Panc1 (cell line): ENCODE measurements around the gene PPFIA4. TPM values are rescaled to one million over a fixed set of nuclear protein-coding genes. Genes with fewer than 3 reads are reported as not detected.

Experiments
- ATAC-seq: fragments of 200-7000 bp; cut with Tn5 transposase; 2 replicates; pipeline ENCODE4 v1.9.1; 2020; ENCODE audit warnings: mild to moderate bottlenecking, moderate library complexity
- BruUV-seq: library from RNA; stranded (reverse); fragments of 400-500 nt; replicated peaks from 2 replicates; lab custom pipeline; 2021; lab: Mats Ljungman, UMichigan
- CTCF ChIA-PET: fragments of 300-600 bp; sonication (Branson Sonifier 250); formaldehyde crosslinking; loops from one replicate; lab custom pipeline; 2022; ENCODE audit warnings: antibody characterized with exemption; lab: Charles Lee
- POLR2A ChIA-PET: fragments of 300-600 bp; sonication (Branson Sonifier 250); formaldehyde crosslinking; loops from one replicate; lab custom pipeline; 2022; ENCODE audit warnings: antibody characterized with exemption; lab: Charles Lee
- DNase-seq: peaks from one replicate; pipeline ENCODE4 v3.0.0-alpha.2; 2010; ENCODE audit warnings: low read depth, low spot score
- H3K27ac ChIP-seq: 2 replicates; pipeline ENCODE4 v1.5.1; 2011; ENCODE audit warnings: mild to moderate bottlenecking, low read length, inconsistent platforms
- H3K27me3 ChIP-seq: fragments of 200-500 bp; sonication (Bioruptor generic); 2 replicates; pipeline ENCODE4 v1.6.0; 2014; ENCODE audit warnings: low read length, inconsistent platforms; ENCODE audit not compliant: control insufficient read depth, insufficient read depth
- H3K36me3 ChIP-seq: fragments of 200-500 bp; sonication (Bioruptor generic); 2 replicates; pipeline ENCODE4 v1.5.1; 2014; ENCODE audit warnings: inconsistent platforms, mild to moderate bottlenecking, low read length, moderate library complexity; ENCODE audit not compliant: control insufficient read depth, insufficient read depth
- H3K4me1 ChIP-seq: 2 replicates; pipeline ENCODE4 v1.5.1; 2011; ENCODE audit warnings: inconsistent platforms, mild to moderate bottlenecking, low read length, moderate library complexity; ENCODE audit not compliant: control insufficient read depth, insufficient read depth
- H3K4me3 ChIP-seq, 2 experiments: 2 replicates each; pipeline ENCODE4 v1.5.1; 2011 to 2012; ENCODE audit warnings: low read depth in 2 of 2, low read length in 2 of 2, mild to moderate bottlenecking in 2 of 2, inconsistent platforms in 1 of 2, moderate library complexity in 1 of 2
- H3K9me3 ChIP-seq: fragments of 200-500 bp; sonication (Bioruptor generic); 2 replicates; pipeline ENCODE4 v1.5.1; 2014; ENCODE audit warnings: low read depth, mild to moderate bottlenecking, inconsistent platforms, low read length, moderate library complexity; ENCODE audit not compliant: control insufficient read depth, insufficient read depth
- POLR2AphosphoS5 ChIP-seq: IDR thresholded peaks from 2 replicates; pipeline ENCODE4 v1.6.1; 2012; ENCODE audit warnings: mild to moderate bottlenecking, low read depth, low read length, moderate library complexity
- SIN3A ChIP-seq: IDR thresholded peaks from 2 replicates; pipeline ENCODE4 v1.6.1; 2012; ENCODE audit warnings: low read depth, mild to moderate bottlenecking, low read length, moderate library complexity, borderline replicate concordance; ENCODE audit not compliant: insufficient read depth
- TCF7L2 ChIP-seq: IDR thresholded peaks from 2 replicates; pipeline ENCODE4 v1.6.1; 2011; ENCODE audit warnings: mild to moderate bottlenecking, low read depth, low read length, inconsistent platforms
- in situ Hi-C: cut with HindIII; loops from 2 replicates; pipeline ENCODE4 v1.10.0; 2016; ENCODE audit warnings: low sequenced_read_pairs, low pct_unique_long_range_greater_than_20kb
- intact Hi-C: fragments of 100-400 bp; cut with micrococcal nuclease; formaldehyde crosslinking; loops from one replicate; pipeline ENCODE4 v1.10.0; 2022; ENCODE audit not compliant: unreplicated experiment
- total RNA-seq: library from RNA; stranded (reverse); gene quantifications from one replicate; pipeline ENCODE4 v1.2.1, GENCODE V29; 2021; ENCODE audit not compliant: unreplicated experiment
- TF ChIP-seq, protein P1 (sequence below): fragments of 450-650 bp; IDR thresholded peaks from 2 replicates; pipeline ENCODE4 v1.5.1; 2017; ENCODE audit warnings: mild to moderate bottlenecking
- TF ChIP-seq, protein P2 (sequence below), 2 experiments: IDR thresholded peaks; 2 replicates each; pipeline ENCODE4 v1.6.1; 2011 to 2012; ENCODE audit warnings: low read depth in 2 of 2, control low read depth in 1 of 2, low read length in 1 of 2, mild to moderate bottlenecking in 1 of 2, moderate library complexity in 1 of 2; ENCODE audit not compliant: insufficient read depth in 1 of 2

PPFIA4 gene
- total RNA-seq, 1 experiment from 2014 or later: 1.9 TPM

DNA sequence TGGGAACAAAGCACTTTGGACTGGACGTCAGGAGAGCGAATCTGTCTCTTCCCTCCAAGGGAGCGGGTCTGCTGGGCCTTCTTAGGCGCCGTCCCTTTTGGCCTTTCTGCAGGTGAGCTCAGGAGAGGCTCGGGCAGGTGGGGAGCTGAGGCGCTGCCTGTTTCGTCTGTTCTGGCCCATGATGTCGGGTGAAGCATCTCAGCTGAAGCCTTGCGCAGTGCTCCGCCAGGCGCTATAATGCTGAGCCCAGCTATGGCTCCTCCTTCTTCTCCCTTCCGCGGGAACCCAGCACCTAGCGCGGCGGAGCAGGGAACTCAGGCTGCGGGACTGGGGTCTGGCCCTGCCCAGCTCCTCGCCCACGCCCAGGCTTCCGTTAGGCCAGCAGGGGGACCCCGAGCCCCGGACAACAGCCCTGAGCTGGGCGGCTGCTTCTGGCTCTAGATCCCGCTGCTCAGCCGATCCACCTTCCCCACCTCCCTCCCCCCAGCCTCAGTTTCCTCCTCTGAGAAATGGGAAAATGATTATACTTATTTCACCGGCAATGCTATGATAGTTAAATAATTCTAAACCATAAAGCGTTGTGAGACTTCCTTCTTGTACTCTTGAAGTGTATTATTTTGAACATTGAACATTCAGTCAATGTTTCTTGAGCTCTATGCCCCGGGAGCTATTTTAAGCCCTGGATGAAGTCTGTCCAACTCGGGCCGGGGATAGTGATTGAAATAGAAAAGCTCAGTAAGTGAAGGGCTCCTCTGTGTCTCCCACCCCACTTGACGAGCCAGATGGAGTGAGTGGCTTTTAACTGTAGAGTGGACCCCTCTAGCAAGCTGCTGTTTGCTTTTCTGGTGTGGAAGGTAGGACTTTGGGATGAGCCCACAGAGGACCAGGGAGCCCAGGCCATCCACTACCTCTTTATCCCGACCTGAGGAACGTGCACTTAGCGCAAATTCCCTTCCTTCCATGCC is 91.6 kb downstream of the PPFIA4 start:
- CTCF ChIA-PET: interaction anchor here (0.5 to 2.8 kb wide), 18 partner anchors 8 to 229 kb away, joined by 3 to 43 read pairs (median 5); no protein-coding TSS in a partner anchor
- Histone ChIP-seq H3K4me3 (peak overlapping the region in 1 of 2 experiments; percentile 35; a peak in 2 of 4 replicates), H3K4me1 (peaks cover 2% of the 10 kb centered on the region; the same call in 1 of the 2 replicates), H3K27ac (no peak overlapping the region), H3K27me3 (peaks cover 8% of the 10 kb centered on the region; the same call in 1 of the 2 replicates), H3K36me3 (no peaks in the 10 kb centered on the region), H3K9me3 (no peaks in the 10 kb centered on the region)
- DNase-seq (peak; percentile 10), ATAC-seq (peak; percentile 99)
- POLR2A ChIA-PET: interaction anchor here (0.6 kb wide), 1 partner anchor 86 kb away, joined by 4 read pairs; no protein-coding TSS in a partner anchor
- BruUV-seq: no TSS peak
- intact Hi-C loops (loop anchor here (1.0 to 5.0 kb wide), 3 partner anchors 55 to 98 kb away; no protein-coding TSS in a partner anchor), in situ Hi-C loops (no loop called here)
- TF ChIP-seq, protein P1, sequence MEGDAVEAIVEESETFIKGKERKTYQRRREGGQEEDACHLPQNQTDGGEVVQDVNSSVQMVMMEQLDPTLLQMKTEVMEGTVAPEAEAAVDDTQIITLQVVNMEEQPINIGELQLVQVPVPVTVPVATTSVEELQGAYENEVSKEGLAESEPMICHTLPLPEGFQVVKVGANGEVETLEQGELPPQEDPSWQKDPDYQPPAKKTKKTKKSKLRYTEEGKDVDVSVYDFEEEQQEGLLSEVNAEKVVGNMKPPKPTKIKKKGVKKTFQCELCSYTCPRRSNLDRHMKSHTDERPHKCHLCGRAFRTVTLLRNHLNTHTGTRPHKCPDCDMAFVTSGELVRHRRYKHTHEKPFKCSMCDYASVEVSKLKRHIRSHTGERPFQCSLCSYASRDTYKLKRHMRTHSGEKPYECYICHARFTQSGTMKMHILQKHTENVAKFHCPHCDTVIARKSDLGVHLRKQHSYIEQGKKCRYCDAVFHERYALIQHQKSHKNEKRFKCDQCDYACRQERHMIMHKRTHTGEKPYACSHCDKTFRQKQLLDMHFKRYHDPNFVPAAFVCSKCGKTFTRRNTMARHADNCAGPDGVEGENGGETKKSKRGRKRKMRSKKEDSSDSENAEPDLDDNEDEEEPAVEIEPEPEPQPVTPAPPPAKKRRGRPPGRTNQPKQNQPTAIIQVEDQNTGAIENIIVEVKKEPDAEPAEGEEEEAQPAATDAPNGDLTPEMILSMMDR: peak; percentile 91
- TF ChIP-seq SIN3A: no peak
- TF ChIP-seq, protein P2, sequence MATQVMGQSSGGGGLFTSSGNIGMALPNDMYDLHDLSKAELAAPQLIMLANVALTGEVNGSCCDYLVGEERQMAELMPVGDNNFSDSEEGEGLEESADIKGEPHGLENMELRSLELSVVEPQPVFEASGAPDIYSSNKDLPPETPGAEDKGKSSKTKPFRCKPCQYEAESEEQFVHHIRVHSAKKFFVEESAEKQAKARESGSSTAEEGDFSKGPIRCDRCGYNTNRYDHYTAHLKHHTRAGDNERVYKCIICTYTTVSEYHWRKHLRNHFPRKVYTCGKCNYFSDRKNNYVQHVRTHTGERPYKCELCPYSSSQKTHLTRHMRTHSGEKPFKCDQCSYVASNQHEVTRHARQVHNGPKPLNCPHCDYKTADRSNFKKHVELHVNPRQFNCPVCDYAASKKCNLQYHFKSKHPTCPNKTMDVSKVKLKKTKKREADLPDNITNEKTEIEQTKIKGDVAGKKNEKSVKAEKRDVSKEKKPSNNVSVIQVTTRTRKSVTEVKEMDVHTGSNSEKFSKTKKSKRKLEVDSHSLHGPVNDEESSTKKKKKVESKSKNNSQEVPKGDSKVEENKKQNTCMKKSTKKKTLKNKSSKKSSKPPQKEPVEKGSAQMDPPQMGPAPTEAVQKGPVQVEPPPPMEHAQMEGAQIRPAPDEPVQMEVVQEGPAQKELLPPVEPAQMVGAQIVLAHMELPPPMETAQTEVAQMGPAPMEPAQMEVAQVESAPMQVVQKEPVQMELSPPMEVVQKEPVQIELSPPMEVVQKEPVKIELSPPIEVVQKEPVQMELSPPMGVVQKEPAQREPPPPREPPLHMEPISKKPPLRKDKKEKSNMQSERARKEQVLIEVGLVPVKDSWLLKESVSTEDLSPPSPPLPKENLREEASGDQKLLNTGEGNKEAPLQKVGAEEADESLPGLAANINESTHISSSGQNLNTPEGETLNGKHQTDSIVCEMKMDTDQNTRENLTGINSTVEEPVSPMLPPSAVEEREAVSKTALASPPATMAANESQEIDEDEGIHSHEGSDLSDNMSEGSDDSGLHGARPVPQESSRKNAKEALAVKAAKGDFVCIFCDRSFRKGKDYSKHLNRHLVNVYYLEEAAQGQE (IDR thresholded peaks at IDR 0.05; ENCODE audit: insufficient read depth in 1 of 2, low read depth in 2 of 2, low read length in 1 of 2): 0 out of 4 replicates have a peak, but pooled peaks of 1 of the 2 experiments have one; percentile 52

DNA sequence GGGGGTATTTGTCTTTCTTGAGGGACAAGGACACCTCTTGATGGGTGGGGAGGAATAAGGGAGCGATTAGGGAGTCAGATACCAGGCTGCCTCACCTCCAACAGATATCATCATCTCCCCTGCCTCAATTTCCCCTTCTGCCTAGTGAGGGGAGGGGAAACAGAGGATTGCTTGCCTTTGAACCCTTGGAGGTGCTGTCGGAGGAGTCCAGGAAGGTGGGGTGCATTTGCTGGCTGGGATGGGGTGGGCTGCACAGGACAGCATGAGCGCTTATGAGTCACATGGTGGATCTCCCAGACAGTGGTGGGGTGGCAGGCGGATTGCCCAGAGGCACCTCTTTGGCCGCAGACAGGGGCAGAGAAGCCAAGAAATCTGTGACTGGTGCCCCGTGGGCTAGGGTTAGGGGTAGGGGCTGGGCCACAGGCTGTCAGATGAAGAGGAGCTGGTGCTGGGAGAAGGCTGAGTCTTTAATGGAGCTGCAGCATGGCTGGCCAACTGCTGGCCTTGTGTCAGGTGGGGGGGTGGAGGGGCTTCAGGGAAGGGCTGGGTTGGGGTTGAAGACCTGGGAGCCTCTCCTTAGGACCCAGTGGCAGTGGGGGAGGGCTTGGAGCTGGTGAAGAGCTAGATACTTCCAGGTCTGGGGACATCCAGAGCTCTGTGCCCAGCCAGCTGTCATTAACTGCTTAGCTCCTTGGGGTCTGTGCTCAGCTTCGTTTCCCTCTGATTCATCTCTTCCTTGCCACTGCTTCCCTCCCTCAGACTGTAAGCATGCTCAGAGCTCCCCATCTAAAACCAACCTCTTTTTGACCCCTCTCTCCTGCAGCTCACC is 94.2 kb downstream of the PPFIA4 start:
- DNase-seq (no peak), ATAC-seq (no peak)
- TF ChIP-seq, protein P1: no peak
- TF ChIP-seq, protein P2 (IDR thresholded peaks at IDR 0.05; ENCODE audit: insufficient read depth in 1 of 2, low read depth in 2 of 2, low read length in 1 of 2): no peak
- TF ChIP-seq SIN3A: no peak
- TF ChIP-seq TCF7L2: no peak
- TF ChIP-seq POLR2AphosphoS5: no peak
- Histone ChIP-seq H3K36me3 (no peaks in the 10 kb centered on the region), H3K27me3 (peaks cover 4% of the 10 kb centered on the region), H3K27ac (no peak overlapping the region), H3K4me3 (no peak overlapping the region), H3K9me3 (no peaks in the 10 kb centered on the region), H3K4me1 (peaks cover 11% of the 10 kb centered on the region)
- CTCF ChIA-PET: interaction anchor here (0.5 to 1.4 kb wide), 5 partner anchors 27 to 507 kb away, joined by 3 to 7 read pairs (median 4); no protein-coding TSS in a partner anchor
- intact Hi-C loops: no loop called here
- POLR2A ChIA-PET: no interaction called here
- BruUV-seq: no TSS peak
- in situ Hi-C loops: no loop called here
